WTC11 (cell line): ENCODE data around the gene NR3C1.

Experiments
- GABPB1 ChIP-seq: sonication (generic); formaldehyde crosslinking; IDR thresholded peaks from 2 replicates; pipeline ENCODE4 v1.8.1; 2023; ENCODE audit warnings: mild to moderate bottlenecking, missing genetic modification reagents
- IRF2 ChIP-seq: sonication (generic); formaldehyde crosslinking; IDR thresholded peaks from 2 replicates; pipeline ENCODE4 v1.8.0; 2022; ENCODE audit warnings: low read depth, missing genetic modification reagents, borderline replicate concordance
- TF ChIP-seq, protein P1 (sequence below): sonication (generic); formaldehyde crosslinking; conservative IDR thresholded peaks from 2 replicates; pipeline ENCODE4 v1.8.1; 2023; ENCODE audit warnings: mild to moderate bottlenecking, low read depth, missing genetic modification reagents, moderate library complexity
- TF ChIP-seq, protein P2 (sequence below): fragments of 200-600 bp; IDR thresholded peaks from 2 replicates; pipeline ENCODE4 v1.8.0; 2022; ENCODE audit warnings: antibody characterized with exemption
- TF ChIP-seq, protein P3 (sequence below): sonication (generic); formaldehyde crosslinking; IDR thresholded peaks from 2 replicates; pipeline ENCODE4 v1.8.1; 2022; ENCODE audit warnings: low read depth, mild to moderate bottlenecking, moderate library complexity, missing genetic modification reagents, borderline replicate concordance
- TF ChIP-seq, protein P4 (sequence below): fragments of 250-450 bp; sonication (Bioruptor Pico); IDR thresholded peaks from 2 replicates; pipeline ENCODE4 v1.9.0; 2021; ENCODE audit warnings: mild to moderate bottlenecking, borderline replicate concordance

DNA sequence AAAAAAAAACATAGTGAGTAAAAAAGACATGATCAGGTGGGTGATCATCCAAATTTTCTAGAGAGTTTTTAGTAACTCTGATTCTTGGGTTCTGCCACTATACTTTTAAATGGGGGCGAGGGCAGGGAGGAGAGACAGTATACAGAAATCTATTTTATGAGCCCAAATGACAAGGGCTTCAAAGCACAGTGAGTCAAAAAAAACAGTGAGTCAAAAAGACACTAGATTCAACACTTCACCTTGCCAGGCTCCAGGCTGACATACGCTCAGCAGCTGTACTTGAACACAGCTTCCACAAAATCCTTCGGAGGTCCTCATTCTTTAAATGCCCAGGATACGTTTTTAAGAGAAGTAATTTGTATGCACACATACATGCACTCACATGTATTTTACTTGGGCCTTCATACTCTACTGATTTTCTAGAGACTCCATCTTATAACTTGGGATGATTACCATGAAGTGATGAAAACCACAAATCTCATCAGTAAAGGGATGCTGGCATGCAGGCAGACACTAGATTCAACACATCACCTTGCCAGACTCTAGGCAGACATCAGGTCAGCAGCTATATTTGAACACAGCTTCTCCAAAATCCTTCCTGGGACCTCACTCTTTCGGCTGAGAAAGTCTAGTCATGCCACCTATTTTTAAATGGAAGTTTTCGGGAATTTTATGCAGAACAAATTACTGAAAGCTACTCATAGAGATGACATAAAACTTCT, 28.8 kb downstream of the NR3C1 start:
- TF ChIP-seq, protein P1, sequence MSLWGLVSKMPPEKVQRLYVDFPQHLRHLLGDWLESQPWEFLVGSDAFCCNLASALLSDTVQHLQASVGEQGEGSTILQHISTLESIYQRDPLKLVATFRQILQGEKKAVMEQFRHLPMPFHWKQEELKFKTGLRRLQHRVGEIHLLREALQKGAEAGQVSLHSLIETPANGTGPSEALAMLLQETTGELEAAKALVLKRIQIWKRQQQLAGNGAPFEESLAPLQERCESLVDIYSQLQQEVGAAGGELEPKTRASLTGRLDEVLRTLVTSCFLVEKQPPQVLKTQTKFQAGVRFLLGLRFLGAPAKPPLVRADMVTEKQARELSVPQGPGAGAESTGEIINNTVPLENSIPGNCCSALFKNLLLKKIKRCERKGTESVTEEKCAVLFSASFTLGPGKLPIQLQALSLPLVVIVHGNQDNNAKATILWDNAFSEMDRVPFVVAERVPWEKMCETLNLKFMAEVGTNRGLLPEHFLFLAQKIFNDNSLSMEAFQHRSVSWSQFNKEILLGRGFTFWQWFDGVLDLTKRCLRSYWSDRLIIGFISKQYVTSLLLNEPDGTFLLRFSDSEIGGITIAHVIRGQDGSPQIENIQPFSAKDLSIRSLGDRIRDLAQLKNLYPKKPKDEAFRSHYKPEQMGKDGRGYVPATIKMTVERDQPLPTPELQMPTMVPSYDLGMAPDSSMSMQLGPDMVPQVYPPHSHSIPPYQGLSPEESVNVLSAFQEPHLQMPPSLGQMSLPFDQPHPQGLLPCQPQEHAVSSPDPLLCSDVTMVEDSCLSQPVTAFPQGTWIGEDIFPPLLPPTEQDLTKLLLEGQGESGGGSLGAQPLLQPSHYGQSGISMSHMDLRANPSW (CRISPR knock-in tag), result no peak
- TF ChIP-seq, protein P2, sequence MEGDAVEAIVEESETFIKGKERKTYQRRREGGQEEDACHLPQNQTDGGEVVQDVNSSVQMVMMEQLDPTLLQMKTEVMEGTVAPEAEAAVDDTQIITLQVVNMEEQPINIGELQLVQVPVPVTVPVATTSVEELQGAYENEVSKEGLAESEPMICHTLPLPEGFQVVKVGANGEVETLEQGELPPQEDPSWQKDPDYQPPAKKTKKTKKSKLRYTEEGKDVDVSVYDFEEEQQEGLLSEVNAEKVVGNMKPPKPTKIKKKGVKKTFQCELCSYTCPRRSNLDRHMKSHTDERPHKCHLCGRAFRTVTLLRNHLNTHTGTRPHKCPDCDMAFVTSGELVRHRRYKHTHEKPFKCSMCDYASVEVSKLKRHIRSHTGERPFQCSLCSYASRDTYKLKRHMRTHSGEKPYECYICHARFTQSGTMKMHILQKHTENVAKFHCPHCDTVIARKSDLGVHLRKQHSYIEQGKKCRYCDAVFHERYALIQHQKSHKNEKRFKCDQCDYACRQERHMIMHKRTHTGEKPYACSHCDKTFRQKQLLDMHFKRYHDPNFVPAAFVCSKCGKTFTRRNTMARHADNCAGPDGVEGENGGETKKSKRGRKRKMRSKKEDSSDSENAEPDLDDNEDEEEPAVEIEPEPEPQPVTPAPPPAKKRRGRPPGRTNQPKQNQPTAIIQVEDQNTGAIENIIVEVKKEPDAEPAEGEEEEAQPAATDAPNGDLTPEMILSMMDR, result no peak
- TF ChIP-seq, protein P3, sequence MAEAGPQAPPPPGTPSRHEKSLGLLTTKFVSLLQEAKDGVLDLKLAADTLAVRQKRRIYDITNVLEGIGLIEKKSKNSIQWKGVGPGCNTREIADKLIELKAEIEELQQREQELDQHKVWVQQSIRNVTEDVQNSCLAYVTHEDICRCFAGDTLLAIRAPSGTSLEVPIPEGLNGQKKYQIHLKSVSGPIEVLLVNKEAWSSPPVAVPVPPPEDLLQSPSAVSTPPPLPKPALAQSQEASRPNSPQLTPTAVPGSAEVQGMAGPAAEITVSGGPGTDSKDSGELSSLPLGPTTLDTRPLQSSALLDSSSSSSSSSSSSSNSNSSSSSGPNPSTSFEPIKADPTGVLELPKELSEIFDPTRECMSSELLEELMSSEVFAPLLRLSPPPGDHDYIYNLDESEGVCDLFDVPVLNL, result no peak
- TF ChIP-seq IRF2 (CRISPR knock-in tag), result no peak
- TF ChIP-seq GABPB1 (CRISPR knock-in tag), result no peak
- TF ChIP-seq, protein P4, sequence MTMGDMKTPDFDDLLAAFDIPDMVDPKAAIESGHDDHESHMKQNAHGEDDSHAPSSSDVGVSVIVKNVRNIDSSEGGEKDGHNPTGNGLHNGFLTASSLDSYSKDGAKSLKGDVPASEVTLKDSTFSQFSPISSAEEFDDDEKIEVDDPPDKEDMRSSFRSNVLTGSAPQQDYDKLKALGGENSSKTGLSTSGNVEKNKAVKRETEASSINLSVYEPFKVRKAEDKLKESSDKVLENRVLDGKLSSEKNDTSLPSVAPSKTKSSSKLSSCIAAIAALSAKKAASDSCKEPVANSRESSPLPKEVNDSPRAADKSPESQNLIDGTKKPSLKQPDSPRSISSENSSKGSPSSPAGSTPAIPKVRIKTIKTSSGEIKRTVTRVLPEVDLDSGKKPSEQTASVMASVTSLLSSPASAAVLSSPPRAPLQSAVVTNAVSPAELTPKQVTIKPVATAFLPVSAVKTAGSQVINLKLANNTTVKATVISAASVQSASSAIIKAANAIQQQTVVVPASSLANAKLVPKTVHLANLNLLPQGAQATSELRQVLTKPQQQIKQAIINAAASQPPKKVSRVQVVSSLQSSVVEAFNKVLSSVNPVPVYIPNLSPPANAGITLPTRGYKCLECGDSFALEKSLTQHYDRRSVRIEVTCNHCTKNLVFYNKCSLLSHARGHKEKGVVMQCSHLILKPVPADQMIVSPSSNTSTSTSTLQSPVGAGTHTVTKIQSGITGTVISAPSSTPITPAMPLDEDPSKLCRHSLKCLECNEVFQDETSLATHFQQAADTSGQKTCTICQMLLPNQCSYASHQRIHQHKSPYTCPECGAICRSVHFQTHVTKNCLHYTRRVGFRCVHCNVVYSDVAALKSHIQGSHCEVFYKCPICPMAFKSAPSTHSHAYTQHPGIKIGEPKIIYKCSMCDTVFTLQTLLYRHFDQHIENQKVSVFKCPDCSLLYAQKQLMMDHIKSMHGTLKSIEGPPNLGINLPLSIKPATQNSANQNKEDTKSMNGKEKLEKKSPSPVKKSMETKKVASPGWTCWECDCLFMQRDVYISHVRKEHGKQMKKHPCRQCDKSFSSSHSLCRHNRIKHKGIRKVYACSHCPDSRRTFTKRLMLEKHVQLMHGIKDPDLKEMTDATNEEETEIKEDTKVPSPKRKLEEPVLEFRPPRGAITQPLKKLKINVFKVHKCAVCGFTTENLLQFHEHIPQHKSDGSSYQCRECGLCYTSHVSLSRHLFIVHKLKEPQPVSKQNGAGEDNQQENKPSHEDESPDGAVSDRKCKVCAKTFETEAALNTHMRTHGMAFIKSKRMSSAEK (CRISPR knock-in tag), result no peak
